AG04449 (cell line): ENCODE data around the gene NEURL1.

ENCODE experiments used
- CTCF ChIA-PET: fragments of 350-600 bp; formaldehyde crosslinking; extraction: SDS; loops from one replicate; lab custom pipeline; 2021; ENCODE audit warnings: antibody characterized with exemption; lab: Yijun Ruan, JAX
- POLR2A ChIA-PET: fragments of 400-600, 350-600 bp; formaldehyde crosslinking; extraction: SDS; loops from one replicate; lab custom pipeline; 2020; ENCODE audit warnings: antibody characterized with exemption, inconsistent platforms; lab: Yijun Ruan, JAX
- DNase-seq: peaks from one replicate; pipeline ENCODE4 v3.0.0-alpha.2; 2010; ENCODE audit warnings: low read depth, low spot score
- H3K4me3 ChIP-seq: 2 replicates; pipeline ENCODE4 v1.5.1; 2011; ENCODE audit warnings: low read depth, mild to moderate bottlenecking, control low read depth, low read length
- TF ChIP-seq, protein P1 (sequence below): IDR thresholded peaks from one replicate; pipeline ENCODE4 v1.5.1; 2011; ENCODE audit warnings: mild to moderate bottlenecking, moderate library complexity, low read length, control low read depth, inconsistent platforms; ENCODE audit not compliant: insufficient read depth; ENCODE audit errors: missing control alignments

The NEURL1 gene

DNA sequence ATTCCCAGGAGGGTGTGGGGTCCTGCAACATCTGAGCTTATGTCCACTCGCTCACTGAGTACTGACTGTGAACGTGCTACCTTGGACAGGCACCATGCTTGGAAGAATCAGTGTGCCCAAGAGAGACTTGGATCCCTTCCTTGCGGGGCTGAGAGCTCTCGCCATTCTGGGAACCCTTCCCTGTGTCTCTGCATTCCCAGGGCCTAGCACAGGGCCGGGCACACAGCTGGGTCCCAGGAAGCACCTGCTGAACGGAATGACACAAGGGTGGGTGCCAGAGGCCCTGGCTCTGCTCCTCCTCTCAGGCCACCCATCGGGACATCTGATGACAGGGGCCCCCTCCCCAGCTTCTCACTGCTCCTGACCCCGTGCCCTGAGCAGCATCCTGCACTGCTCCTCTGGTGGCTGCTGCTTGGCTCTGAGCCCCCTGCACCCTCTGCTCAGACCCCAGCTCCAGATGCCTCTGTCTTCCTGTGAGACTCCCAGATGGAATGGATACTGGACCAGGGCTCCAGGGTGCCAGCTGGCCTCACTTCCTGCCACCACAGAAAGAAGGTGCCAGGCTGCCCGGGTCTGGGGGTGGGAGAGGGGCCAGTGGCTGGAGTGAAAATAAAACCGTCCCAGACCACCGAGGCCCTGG is 129.6 kb downstream of the NEURL1 start:
- CTCF ChIA-PET: interaction anchor here (2.1 kb wide), 1 partner anchor 10 kb away, joined by 5 read pairs; no protein-coding TSS in a partner anchor
- H3K4me3 ChIP-seq: no peak overlapping the region
- no peak for DNase-seq
- POLR2A ChIA-PET: no interaction called here
- TF ChIP-seq, protein P1, sequence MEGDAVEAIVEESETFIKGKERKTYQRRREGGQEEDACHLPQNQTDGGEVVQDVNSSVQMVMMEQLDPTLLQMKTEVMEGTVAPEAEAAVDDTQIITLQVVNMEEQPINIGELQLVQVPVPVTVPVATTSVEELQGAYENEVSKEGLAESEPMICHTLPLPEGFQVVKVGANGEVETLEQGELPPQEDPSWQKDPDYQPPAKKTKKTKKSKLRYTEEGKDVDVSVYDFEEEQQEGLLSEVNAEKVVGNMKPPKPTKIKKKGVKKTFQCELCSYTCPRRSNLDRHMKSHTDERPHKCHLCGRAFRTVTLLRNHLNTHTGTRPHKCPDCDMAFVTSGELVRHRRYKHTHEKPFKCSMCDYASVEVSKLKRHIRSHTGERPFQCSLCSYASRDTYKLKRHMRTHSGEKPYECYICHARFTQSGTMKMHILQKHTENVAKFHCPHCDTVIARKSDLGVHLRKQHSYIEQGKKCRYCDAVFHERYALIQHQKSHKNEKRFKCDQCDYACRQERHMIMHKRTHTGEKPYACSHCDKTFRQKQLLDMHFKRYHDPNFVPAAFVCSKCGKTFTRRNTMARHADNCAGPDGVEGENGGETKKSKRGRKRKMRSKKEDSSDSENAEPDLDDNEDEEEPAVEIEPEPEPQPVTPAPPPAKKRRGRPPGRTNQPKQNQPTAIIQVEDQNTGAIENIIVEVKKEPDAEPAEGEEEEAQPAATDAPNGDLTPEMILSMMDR: no peak

DNA sequence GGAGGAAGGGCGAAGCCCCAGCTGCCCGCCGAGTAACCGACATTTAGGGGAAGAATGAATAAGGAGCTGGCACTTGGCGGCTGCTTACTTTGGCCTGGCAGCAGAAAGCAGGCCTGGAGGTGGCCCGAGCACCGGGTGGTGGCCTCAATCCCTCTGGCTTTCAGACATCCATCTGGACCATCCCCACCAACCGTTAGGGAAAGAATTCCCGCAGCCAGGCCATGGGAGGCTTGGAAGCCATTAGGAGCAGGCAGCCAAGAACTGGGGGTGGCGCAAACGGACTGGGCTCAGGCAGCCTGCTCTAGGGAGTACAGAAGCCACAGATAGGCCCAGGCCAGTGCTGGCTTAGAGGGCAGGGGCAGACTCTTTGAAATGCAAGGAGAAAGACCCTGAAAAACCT is 132.7 kb downstream of the NEURL1 start:
- no peak overlapping the region for H3K4me3 ChIP-seq
- DNase-seq: no peak
- ChIA-PET POLR2A (interaction anchor here (1.0 kb wide), 1 partner anchor 24 kb away, joined by 3 read pairs; no protein-coding TSS in a partner anchor), CTCF (interaction anchor here (0.9 to 1.7 kb wide), 3 partner anchors 17 to 54 kb away, joined by 3 to 4 read pairs (median 4); no protein-coding TSS in a partner anchor)
- TF ChIP-seq, protein P1: no peak

- POLR2A ChIA-PET: interaction anchor here (1.0 kb wide), 1 partner anchor 23 kb away, joined by 3 read pairs; no protein-coding TSS in a partner anchor
- CTCF ChIA-PET: interaction anchor here (0.8 to 1.7 kb wide), 6 partner anchors 10 to 68 kb away, joined by 3 to 5 read pairs (median 3); no protein-coding TSS in a partner anchor
- H3K4me3 ChIP-seq: no peak overlapping the region
- TF ChIP-seq, protein P1: no peak
- DNase-seq: no peak
Observed at GRCh38 chr10:103627111-103627892, 133.8 kb downstream of the NEURL1 start.

DNA sequence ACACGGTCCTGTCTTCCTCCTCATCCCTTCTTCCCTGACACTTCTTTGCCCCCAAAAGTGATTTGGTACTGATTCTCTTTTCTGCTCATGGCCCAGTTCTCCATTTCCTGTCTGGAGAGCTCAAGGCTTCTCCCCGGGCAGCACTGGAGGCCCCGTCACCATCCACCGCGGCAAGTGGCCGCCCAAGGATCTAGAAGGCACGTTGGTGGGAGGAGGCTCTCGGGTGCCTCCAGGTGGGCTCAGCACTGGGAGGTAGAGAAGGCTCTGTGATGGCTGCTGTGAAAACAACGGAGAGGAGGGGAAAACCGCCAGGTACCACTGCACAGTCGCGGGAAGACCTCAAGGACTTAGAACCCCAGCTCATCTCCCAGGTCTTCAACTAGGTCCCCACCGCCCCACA is 134.4 kb downstream of the NEURL1 start:
- POLR2A ChIA-PET: interaction anchor here (0.7 kb wide), 1 partner anchor 13 kb away, joined by 3 read pairs; no protein-coding TSS in a partner anchor
- CTCF ChIA-PET: interaction anchor here (1.1 to 1.3 kb wide), 3 partner anchors 22 to 67 kb away, joined by 3 to 5 read pairs (median 3); no protein-coding TSS in a partner anchor

GRCh38 chr10:103629581-103629980 is 136.1 kb downstream of the NEURL1 start:
- TF ChIP-seq, protein P1: no peak
- POLR2A ChIA-PET: no interaction called here
- no peak for DNase-seq
- CTCF ChIA-PET: interaction anchor here (1.3 to 1.6 kb wide), 2 partner anchors 36 to 56 kb away, joined by 3 to 4 read pairs; no protein-coding TSS in a partner anchor
- no peak overlapping the region for H3K4me3 ChIP-seq

More for the DNA sequence above, 134.4 kb downstream of the NEURL1 start:
- TF ChIP-seq, protein P1: no peak
- no peak for DNase-seq
- no peak overlapping the region for H3K4me3 ChIP-seq
